ENCODE results near the gene AQP1. TPM values are rescaled to one million over a fixed set of nuclear protein-coding genes. Genes with fewer than 3 reads are reported as not detected.

Gene AQP1
- polyA plus RNA-seq, 1 donor (not counting 4 experiments of a cell fraction or from before 2014, with no cell fraction given) = 0.07 TPM

- Histone ChIP-seq H3K27me3 (ENCODE audit: control insufficient read depth, extremely low read depth, insufficient read depth, low read length) (peaks cover 24% of the 10 kb centered on the region), H4K20me1 (ENCODE audit: control insufficient read depth, extremely low read depth, insufficient read depth, low read length) (no peaks in the 10 kb centered on the region), H3K27ac (ENCODE audit: control insufficient read depth, insufficient read depth, low read length) (no peak overlapping the region), H2AFZ (ENCODE audit: control insufficient read depth, low read length) (no peak overlapping the region), H3K79me2 (ENCODE audit: control insufficient read depth, insufficient read depth, low read length) (no peaks in the 10 kb centered on the region), H3K9me1 (ENCODE audit: control insufficient read depth, extremely low read depth, insufficient read depth, low read length) (no peaks in the 10 kb centered on the region), H3K9ac (ENCODE audit: control insufficient read depth, extremely low read depth, insufficient read depth, low read length) (no peak overlapping the region), H3K4me1 (ENCODE audit: control insufficient read depth, extremely low read depth, insufficient read depth, low read length) (no peaks in the 10 kb centered on the region), H3K36me3 (ENCODE audit: control insufficient read depth in 2 of 2, extremely low read depth in 1 of 2, insufficient read depth in 2 of 2, low read length in 2 of 2) (no peaks in the 10 kb centered on the region), H3K4me3 (ENCODE audit: control insufficient read depth in 2 of 3, extremely low read depth in 1 of 3, insufficient read depth in 2 of 3, low read depth in 1 of 3, low read length in 3 of 3) (no peak overlapping the region), H3K4me2 (ENCODE audit: control insufficient read depth, extremely low read depth, insufficient read depth, low read depth, low read length) (no peak overlapping the region), H3K9me3 (ENCODE audit: control insufficient read depth, low read depth, low read length) (no peaks in the 10 kb centered on the region)
- FAIRE-seq (no peak), DNase-seq (ENCODE audit: low read depth, low spot score) (no peak)
- TF ChIP-seq, protein P1, sequence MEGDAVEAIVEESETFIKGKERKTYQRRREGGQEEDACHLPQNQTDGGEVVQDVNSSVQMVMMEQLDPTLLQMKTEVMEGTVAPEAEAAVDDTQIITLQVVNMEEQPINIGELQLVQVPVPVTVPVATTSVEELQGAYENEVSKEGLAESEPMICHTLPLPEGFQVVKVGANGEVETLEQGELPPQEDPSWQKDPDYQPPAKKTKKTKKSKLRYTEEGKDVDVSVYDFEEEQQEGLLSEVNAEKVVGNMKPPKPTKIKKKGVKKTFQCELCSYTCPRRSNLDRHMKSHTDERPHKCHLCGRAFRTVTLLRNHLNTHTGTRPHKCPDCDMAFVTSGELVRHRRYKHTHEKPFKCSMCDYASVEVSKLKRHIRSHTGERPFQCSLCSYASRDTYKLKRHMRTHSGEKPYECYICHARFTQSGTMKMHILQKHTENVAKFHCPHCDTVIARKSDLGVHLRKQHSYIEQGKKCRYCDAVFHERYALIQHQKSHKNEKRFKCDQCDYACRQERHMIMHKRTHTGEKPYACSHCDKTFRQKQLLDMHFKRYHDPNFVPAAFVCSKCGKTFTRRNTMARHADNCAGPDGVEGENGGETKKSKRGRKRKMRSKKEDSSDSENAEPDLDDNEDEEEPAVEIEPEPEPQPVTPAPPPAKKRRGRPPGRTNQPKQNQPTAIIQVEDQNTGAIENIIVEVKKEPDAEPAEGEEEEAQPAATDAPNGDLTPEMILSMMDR (optimal IDR thresholded peaks at IDR 0.05 in 1 of 3, IDR thresholded peaks at IDR 0.05 in 1 of 3, conservative IDR thresholded peaks at IDR 0.05 in 1 of 3; ENCODE audit: extremely low read depth in 1 of 3, insufficient read depth in 2 of 3, low read length in 3 of 3) = no peak
- no peak for TF ChIP-seq EZH2 (IDR thresholded peaks at IDR 0.05; ENCODE audit: low read length)
- dilution Hi-C loops (cut with MboI; ENCODE audit: extremely low pct_ligation_motif_present, low sequenced_read_pairs) = no loop called here
Observed at GRCh38 chr7:30890226-30890625, 21.4 kb upstream of the AQP1 start.

DNA sequence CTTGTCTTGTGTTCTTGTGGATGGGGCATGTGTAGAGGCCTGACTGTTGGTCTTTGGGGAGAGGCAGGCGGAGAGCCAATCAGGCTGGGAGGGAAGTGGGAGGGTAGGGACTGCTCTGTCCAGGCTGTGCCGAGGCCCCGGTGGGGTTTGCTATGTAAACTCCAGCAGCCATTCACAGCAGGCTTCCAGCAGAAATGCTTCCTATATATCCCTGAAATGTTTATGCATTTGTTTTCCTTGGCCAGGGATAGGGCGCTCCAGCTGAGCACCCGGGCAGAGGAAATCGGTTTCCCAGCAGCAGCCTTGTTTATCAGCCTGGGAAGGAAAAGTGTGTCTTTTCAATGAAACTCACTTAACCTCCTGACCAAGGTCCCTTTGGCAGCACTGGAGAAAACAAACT lies 18.3 kb upstream of the AQP1 start:
- no peaks in the 10 kb centered on the region for H3K36me3 ChIP-seq (ENCODE audit: control insufficient read depth in 2 of 2, extremely low read depth in 1 of 2, insufficient read depth in 2 of 2, low read length in 2 of 2)
- dilution Hi-C loops (cut with MboI; ENCODE audit: extremely low pct_ligation_motif_present, low sequenced_read_pairs) = no loop called here
- no peak overlapping the region for H3K27ac ChIP-seq (ENCODE audit: control insufficient read depth, insufficient read depth, low read length)
- no peak overlapping the region for H3K9ac ChIP-seq (ENCODE audit: control insufficient read depth, extremely low read depth, insufficient read depth, low read length)
- no peaks in the 10 kb centered on the region for H4K20me1 ChIP-seq (ENCODE audit: control insufficient read depth, extremely low read depth, insufficient read depth, low read length)
- no peaks in the 10 kb centered on the region for H3K9me1 ChIP-seq (ENCODE audit: control insufficient read depth, extremely low read depth, insufficient read depth, low read length)
- H2AFZ ChIP-seq (ENCODE audit: control insufficient read depth, low read length) = no peak overlapping the region
- no peak overlapping the region for H3K4me3 ChIP-seq (ENCODE audit: control insufficient read depth in 2 of 3, extremely low read depth in 1 of 3, insufficient read depth in 2 of 3, low read depth in 1 of 3, low read length in 3 of 3)
- no peak for FAIRE-seq
- H3K4me2 ChIP-seq (ENCODE audit: control insufficient read depth, extremely low read depth, insufficient read depth, low read depth, low read length) = no peak overlapping the region
- H3K27me3 ChIP-seq (ENCODE audit: control insufficient read depth, extremely low read depth, insufficient read depth, low read length) = peaks cover 28% of the 10 kb centered on the region
- DNase-seq (ENCODE audit: low read depth, low spot score) = no peak
- H3K4me1 ChIP-seq (ENCODE audit: control insufficient read depth, extremely low read depth, insufficient read depth, low read length) = no peaks in the 10 kb centered on the region
- no peaks in the 10 kb centered on the region for H3K9me3 ChIP-seq (ENCODE audit: control insufficient read depth, low read depth, low read length)
- no peaks in the 10 kb centered on the region for H3K79me2 ChIP-seq (ENCODE audit: control insufficient read depth, insufficient read depth, low read length)
- TF ChIP-seq, protein P1 (optimal IDR thresholded peaks at IDR 0.05 in 1 of 3, IDR thresholded peaks at IDR 0.05 in 1 of 3, conservative IDR thresholded peaks at IDR 0.05 in 1 of 3; ENCODE audit: extremely low read depth in 1 of 3, insufficient read depth in 2 of 3, low read length in 3 of 3) = no peak
- no peak for TF ChIP-seq EZH2 (IDR thresholded peaks at IDR 0.05; ENCODE audit: low read length)
